GM12892 (cell line): ENCODE results near the gene HMCN2.
"Not testable (repeated sequence)": the region's sequence is repeated elsewhere in the genome, so short reads cannot be mapped to it uniquely, and the experiment has no call there.

Source experiments
- DNase-seq: peaks from one replicate; pipeline ENCODE4 v3.0.0; 2011; ENCODE audit not compliant: insufficient read length
- FAIRE-seq: peaks from 2 replicates; lab custom pipeline; 2011; peaks lifted over from hg19 to GRCh38; lab: Jason Lieb, UNC
- POLR2A ChIP-seq: IDR thresholded peaks from 2 replicates; pipeline ENCODE4 v1.6.1; 2011; ENCODE audit warnings: low read depth, low read length, control low read depth
- POLR2AphosphoS5 ChIP-seq: IDR thresholded peaks from 2 replicates; pipeline ENCODE4 v1.6.1; 2011; ENCODE audit warnings: low read depth, low read length, control low read depth
- TAF1 ChIP-seq: IDR thresholded peaks from 2 replicates; pipeline ENCODE4 v1.6.1; 2011; ENCODE audit warnings: low read depth, mild to moderate bottlenecking, control low read depth, low read length, borderline replicate concordance

Gene HMCN2

DNA sequence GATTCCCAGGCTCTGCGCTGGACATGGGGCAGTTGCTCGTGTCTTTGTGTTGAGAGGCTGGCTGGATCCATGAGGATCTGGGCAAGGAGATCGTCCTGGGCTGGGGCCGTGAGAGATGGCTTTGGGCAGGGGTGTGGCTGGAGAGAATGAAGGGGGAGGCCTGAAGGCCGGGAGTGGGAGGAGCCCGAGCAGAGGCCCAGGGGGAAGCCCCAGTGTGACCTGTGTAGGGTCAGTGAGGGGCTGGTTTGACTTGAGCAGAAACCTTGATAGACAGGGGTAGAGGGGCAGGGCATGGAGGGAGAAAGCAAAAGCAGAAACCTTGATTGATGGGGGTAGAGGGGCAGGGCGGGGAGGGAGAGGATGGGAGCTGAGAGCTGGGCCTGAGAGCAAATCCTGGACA lies 124.8 kb downstream of the HMCN2 start:
- TF ChIP-seq POLR2AphosphoS5 (no peak), POLR2A (no peak), TAF1 (no peak)
- DNase-seq: no peak
- FAIRE-seq: no peak

- TF ChIP-seq TAF1: no peak
- TF ChIP-seq POLR2A: no peak
- no peak for TF ChIP-seq POLR2AphosphoS5
- DNase-seq (no peak), FAIRE-seq (no peak)
Measured at GRCh38 chr9:130390986-130391385, 125.4 kb downstream of the HMCN2 start.

GRCh38 chr9:130391866-130392265 lies 126.3 kb downstream of the HMCN2 start:
- no peak for DNase-seq
- TF ChIP-seq POLR2A (no peak), TAF1 (no peak)
- no peak for FAIRE-seq

- FAIRE-seq: no peak
- DNase-seq: no peak
- no peak for TF ChIP-seq TAF1
- TF ChIP-seq POLR2A: no peak
- no peak for TF ChIP-seq POLR2AphosphoS5
Measured at GRCh38 chr9:130393681-130394071, 128.1 kb downstream of the HMCN2 start.

- no peak for DNase-seq
- FAIRE-seq: no peak
- no peak for TF ChIP-seq TAF1
- TF ChIP-seq POLR2A: no peak
- TF ChIP-seq POLR2AphosphoS5: no peak
Measured at GRCh38 chr9:130394320-130394719, 128.8 kb downstream of the HMCN2 start.

- no peak for DNase-seq
- FAIRE-seq: no peak
- TF ChIP-seq POLR2AphosphoS5 (no peak), POLR2A (no peak), TAF1 (no peak)
Measured at GRCh38 chr9:130394814-130395470, 129.4 kb downstream of the HMCN2 start.

DNA sequence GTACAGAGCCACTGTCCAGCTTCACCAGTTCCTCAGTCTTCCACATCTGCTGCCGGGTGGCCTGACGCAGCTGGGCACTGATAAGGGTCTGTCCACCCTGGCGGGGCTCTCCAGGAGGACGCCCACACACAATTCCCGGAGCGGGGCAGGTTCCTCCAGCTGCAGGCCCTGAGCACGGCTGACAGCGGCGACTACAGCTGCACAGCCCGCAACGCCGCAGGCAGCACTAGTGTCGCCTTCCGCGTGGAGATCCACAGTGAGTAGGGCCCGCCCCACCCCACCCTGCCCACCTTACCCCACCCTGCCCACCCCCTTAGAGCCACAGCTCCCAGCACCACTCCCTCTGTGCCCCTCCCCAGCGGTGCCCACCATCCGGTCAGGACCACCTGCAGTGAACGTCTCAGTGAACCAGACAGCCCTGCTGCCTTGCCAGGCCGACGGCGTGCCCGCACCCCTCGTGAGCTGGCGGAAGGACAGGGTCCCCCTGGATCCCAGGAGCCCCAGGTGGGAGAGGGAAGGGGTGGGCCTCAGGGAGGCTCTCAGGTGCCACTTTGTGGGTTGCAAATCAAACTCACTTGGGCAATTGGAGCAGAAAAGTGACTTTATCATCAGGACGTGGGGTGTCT lies 130.4 kb downstream of the HMCN2 start:
- DNase-seq: no peak
- FAIRE-seq: no peak
- no peak for TF ChIP-seq POLR2AphosphoS5
- no peak for TF ChIP-seq POLR2A
- TF ChIP-seq TAF1: no peak

DNA sequence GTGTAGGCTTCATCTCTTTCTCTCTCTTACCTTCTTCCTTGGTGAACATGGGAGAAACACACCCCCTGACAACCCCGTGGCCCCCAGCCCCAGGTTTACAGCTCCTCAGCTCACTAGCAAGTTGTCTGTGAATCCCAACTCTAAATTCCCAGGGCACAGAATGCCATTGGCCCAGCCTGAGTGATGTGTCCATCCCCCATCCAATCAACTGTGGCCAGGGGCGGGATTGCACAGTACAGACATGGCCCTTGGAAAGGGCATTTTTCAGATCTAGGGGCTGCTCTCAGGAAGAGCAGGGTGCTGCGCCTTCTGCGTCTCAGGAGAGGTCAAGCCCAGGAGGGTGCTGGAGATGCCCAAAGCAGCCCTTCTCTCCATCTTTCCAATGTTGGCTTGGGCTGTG lies 131.0 kb downstream of the HMCN2 start:
- no peak for TF ChIP-seq POLR2AphosphoS5
- no peak for TF ChIP-seq POLR2A
- TF ChIP-seq TAF1: no peak
- FAIRE-seq (no peak), DNase-seq (no peak)

- no peak for TF ChIP-seq POLR2A
- no peak for TF ChIP-seq POLR2AphosphoS5
- no peak for TF ChIP-seq TAF1
- FAIRE-seq (no peak), DNase-seq (no peak)
Measured at GRCh38 chr9:130398487-130399240, 133.1 kb downstream of the HMCN2 start.

DNA sequence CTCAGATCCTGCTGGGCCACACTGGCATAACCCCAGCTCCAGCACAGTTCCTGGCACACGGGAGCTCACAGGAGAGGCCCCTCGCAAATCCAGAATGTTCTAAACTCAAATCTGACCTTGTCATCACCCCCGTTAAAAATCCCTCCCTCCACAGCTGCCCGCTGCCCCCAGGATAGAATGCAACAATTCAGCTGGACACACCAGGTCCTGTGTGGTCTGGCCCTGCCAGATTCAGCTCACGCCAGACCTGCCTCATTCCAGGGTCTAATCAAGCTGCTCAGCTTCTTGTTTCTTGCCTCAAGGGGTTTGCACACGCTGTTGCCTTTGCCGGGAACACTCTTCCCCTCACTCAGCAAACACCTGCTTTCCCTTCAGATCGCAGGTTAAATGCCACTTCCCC lies 134.2 kb downstream of the HMCN2 start:
- no peak for DNase-seq
- TF ChIP-seq POLR2A: no peak
- no peak for TF ChIP-seq TAF1
- no peak for TF ChIP-seq POLR2AphosphoS5
- FAIRE-seq: no peak

GRCh38 chr9:130400870-130401269 lies 135.3 kb downstream of the HMCN2 start:
- DNase-seq: no peak

DNA sequence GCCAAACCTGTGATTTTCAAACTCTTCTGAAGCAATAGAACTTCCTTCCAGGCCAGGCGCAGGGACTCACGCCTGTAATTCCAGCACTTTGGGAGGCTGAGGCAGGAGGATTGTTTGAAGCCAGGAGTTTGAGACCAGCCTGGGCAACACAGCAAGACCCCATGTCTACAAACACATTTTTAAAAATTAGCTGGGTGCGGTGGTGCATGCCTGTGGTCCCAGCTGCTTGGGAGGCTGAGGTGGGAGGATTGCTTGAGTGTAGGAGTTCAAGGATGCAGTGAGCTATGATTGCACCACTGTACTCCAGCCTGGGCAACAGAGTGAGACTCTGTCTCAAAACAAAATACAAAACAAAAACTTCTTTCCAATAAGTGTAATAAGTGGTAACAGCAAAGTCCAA lies 136.2 kb downstream of the HMCN2 start:
- FAIRE-seq, DNase-seq: not testable (repeated sequence)

More at GRCh38 chr9:130400870-130401269, 135.3 kb downstream of the HMCN2 start:
- FAIRE-seq: no peak
- TF ChIP-seq TAF1: no peak
- no peak for TF ChIP-seq POLR2A
- no peak for TF ChIP-seq POLR2AphosphoS5

GRCh38 chr9:130402243-130402642 lies 136.7 kb downstream of the HMCN2 start:
- FAIRE-seq: no peak

More at GRCh38 chr9:130402243-130402642, 136.7 kb downstream of the HMCN2 start:
- TF ChIP-seq POLR2AphosphoS5: no peak
- no peak for TF ChIP-seq POLR2A
- TF ChIP-seq TAF1: no peak
- no peak for DNase-seq
